ENCODE data around the gene ARHGAP9.
"Not testable (repeated sequence)": the region's sequence is repeated elsewhere in the genome, so short reads cannot be mapped to it uniquely, and the experiment has no call there.

ARHGAP9 gene

DNA sequence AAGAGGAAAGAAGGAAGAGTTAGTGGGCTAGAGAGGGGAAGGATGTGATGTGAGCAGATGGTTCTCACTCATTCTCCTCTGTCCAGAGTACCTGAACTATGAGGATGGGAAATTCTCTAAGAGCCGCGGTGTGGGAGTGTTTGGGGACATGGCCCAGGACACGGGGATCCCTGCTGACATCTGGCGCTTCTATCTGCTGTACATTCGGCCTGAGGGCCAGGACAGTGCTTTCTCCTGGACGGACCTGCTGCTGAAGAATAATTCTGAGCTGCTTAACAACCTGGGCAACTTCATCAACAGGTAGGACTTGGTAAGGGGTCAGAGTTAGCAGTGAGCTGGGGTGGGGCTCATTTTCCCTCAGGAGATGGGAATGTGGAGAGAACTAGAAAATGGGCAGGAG lies 33.0 kb upstream of the ARHGAP9 start:
- Histone ChIP-seq H3K9me3 (ENCODE audit: control insufficient read depth, insufficient read depth, low read length) (no peaks in the 10 kb centered on the region), H3K9ac (ENCODE audit: low read depth, low read length) (no peak overlapping the region), H3K36me3 (ENCODE audit: insufficient read depth, low read length) (peaks cover 66% of the 10 kb centered on the region), H3K4me1 (ENCODE audit: insufficient read depth, low read length) (no peaks in the 10 kb centered on the region)

DNA sequence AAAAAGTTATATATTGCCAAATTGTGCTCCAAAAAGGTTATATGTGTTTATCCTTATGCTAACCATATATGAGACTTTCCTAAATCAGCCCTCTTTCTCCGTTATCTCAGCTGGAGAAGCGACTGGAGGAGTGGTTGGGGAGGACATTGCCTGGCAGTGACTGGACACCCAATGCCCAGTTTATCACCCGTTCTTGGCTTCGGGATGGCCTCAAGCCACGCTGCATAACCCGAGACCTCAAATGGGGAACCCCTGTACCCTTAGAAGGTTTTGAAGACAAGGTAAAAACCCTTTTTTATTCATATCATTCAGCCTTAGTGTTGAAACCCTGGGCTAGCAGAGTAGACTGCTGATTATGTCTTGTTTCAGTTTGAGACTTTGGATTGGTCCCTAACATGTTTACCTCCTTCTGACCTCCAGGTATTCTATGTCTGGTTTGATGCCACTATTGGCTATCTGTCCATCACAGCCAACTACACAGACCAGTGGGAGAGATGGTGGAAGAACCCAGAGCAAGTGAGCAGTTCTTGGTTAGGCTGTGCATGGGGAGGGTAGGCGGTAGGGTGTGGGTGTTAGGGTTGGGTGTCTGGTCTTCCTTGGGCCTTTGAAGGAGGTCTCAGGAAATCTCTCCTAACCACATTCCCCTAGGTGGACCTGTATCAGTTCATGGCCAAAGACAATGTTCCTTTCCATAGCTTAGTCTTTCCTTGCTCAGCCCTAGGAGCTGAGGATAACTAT lies 32.1 kb upstream of the ARHGAP9 start:
- Histone ChIP-seq H3K4me1 (ENCODE audit: insufficient read depth, low read length) (no peaks in the 10 kb centered on the region), H3K36me3 (ENCODE audit: insufficient read depth, low read length) (peaks cover 57% of the 10 kb centered on the region), H3K9me3 (ENCODE audit: control insufficient read depth, insufficient read depth, low read length) (no peaks in the 10 kb centered on the region), H3K9ac (ENCODE audit: low read depth, low read length) (no peak overlapping the region)

GRCh38 chr12:57511161-57511560 lies 31.5 kb upstream of the ARHGAP9 start:
- no peaks in the 10 kb centered on the region for H3K4me1 ChIP-seq (ENCODE audit: insufficient read depth, low read length)
- peaks cover 57% of the 10 kb centered on the region for H3K36me3 ChIP-seq (ENCODE audit: insufficient read depth, low read length)
- H3K9ac ChIP-seq (ENCODE audit: low read depth, low read length) = no peak overlapping the region
- H3K9me3 ChIP-seq (ENCODE audit: control insufficient read depth, insufficient read depth, low read length) = no peaks in the 10 kb centered on the region

GRCh38 chr12:57507796-57508195 lies 28.1 kb upstream of the ARHGAP9 start:
- H3K9ac ChIP-seq (ENCODE audit: low read depth, low read length); H3K4me1 ChIP-seq (ENCODE audit: insufficient read depth, low read length); H3K9me3 ChIP-seq (ENCODE audit: control insufficient read depth, insufficient read depth, low read length): not testable (repeated sequence)
- peaks cover 45% of the 10 kb centered on the region for H3K36me3 ChIP-seq (ENCODE audit: insufficient read depth, low read length)

DNA sequence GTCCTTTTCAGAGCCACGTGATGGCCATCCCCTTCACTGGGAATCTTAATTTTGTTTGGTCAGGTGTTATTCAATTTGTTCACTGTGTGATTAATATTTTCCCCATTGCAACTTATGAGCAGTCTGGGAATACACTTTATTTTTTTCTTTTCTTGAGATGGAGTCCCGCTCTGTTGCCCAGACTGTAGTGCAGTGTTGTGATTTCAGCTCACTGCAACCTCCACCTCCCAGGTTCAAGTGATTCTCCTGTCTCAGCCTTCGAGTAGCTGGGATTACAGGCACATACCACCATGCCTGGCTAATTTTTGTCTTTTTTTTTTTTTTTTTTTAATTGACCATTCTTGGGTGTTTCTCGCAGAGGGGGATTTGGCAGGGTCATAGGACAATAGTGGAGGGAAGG lies 26.9 kb upstream of the ARHGAP9 start:
- H3K36me3 ChIP-seq (ENCODE audit: insufficient read depth, low read length) = peaks cover 39% of the 10 kb centered on the region
- H3K9ac ChIP-seq (ENCODE audit: low read depth, low read length); H3K9me3 ChIP-seq (ENCODE audit: control insufficient read depth, insufficient read depth, low read length): not testable (repeated sequence)

DNA sequence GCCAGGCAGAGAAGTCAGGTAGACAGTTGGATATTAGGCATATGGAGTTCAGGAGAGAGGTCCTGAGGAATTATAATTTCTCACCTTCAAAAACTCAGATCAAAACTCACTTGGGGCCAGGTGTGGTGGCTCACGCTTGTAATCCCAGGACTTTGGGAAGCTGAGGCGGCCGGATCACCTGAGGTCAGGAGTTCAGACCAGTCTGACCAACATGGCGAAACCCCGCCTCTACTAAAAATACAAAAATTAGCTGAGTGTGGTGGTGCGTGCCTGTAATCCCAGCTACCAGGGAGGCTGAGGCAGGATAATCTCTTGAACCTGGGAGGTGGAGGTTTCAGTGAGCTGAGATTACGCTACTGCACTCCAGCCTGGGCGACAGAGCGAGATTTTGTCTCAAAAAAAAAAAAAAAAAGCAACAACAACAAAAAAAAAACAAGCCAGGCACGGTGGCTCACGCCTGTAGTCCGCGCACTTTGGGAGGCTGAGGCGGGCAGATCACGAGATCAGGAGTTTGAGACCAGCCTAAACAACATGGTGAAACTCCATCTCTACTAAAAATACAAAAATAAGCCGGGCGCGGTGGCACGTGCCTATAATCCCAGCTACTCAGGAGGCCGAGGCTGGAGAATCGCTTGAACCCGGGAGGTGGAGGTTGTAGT lies 22.8 kb upstream of the ARHGAP9 start:
- not testable (repeated sequence) for H3K9ac ChIP-seq (ENCODE audit: low read depth, low read length); H3K4me1 ChIP-seq (ENCODE audit: insufficient read depth, low read length); H3K9me3 ChIP-seq (ENCODE audit: control insufficient read depth, insufficient read depth, low read length)
- peaks cover 58% of the 10 kb centered on the region for H3K36me3 ChIP-seq (ENCODE audit: insufficient read depth, low read length)

More for the DNA sequence above, 26.9 kb upstream of the ARHGAP9 start:
- not testable (repeated sequence) for H3K4me1 ChIP-seq (ENCODE audit: insufficient read depth, low read length)

DNA sequence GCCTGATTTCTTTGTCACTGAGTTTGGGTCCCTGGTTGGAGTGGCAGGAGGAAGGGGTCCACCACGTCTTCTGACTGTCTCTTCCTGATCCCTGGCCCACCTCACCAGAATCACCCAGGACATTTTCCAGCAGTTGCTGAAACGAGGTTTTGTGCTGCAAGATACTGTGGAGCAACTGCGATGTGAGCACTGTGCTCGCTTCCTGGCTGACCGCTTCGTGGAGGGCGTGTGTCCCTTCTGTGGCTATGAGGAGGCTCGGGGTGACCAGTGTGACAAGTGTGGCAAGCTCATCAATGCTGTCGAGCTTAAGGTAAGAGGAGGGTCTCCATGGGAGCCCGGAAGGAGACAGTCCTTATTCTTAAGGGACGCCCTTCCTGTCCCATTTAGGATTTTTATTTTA lies 20.5 kb upstream of the ARHGAP9 start:
- Histone ChIP-seq H3K4me1 (ENCODE audit: insufficient read depth, low read length) (no peaks in the 10 kb centered on the region), H3K9ac (ENCODE audit: low read depth, low read length) (no peak overlapping the region), H3K36me3 (ENCODE audit: insufficient read depth, low read length) (peaks cover 56% of the 10 kb centered on the region), H3K9me3 (ENCODE audit: control insufficient read depth, insufficient read depth, low read length) (no peaks in the 10 kb centered on the region)

DNA sequence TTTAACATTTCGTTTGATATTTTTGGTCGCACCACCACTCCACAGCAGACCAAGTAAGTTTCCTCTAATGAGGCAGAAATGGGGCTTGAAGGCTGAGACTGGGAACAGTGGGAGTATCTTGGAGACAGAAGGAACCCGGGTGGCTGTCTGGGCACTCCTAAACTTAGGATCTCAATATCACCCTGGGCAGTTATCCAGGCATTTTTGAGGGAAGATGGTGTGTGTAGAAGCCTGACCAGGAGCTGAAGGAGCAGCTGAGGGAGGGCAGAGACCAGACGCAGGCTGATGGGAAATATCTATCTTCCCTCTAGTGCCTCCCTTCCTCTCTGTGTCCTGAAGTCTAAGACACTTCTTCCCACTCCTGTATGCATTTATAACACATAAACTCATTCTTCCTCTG lies 18.9 kb upstream of the ARHGAP9 start:
- peaks cover 49% of the 10 kb centered on the region for H3K36me3 ChIP-seq (ENCODE audit: insufficient read depth, low read length)
- no peaks in the 10 kb centered on the region for H3K9me3 ChIP-seq (ENCODE audit: control insufficient read depth, insufficient read depth, low read length)
- no peaks in the 10 kb centered on the region for H3K4me1 ChIP-seq (ENCODE audit: insufficient read depth, low read length)
- H3K9ac ChIP-seq (ENCODE audit: low read depth, low read length) = no peak overlapping the region

- H3K9me3 ChIP-seq (ENCODE audit: control insufficient read depth, insufficient read depth, low read length) = no peaks in the 10 kb centered on the region
- H3K9ac ChIP-seq (ENCODE audit: low read depth, low read length) = no peak overlapping the region
- H3K4me1 ChIP-seq (ENCODE audit: insufficient read depth, low read length) = no peaks in the 10 kb centered on the region
- H3K36me3 ChIP-seq (ENCODE audit: insufficient read depth, low read length) = peaks cover 49% of the 10 kb centered on the region
Measured at GRCh38 chr12:57498132-57498502, 18.5 kb upstream of the ARHGAP9 start.

DNA sequence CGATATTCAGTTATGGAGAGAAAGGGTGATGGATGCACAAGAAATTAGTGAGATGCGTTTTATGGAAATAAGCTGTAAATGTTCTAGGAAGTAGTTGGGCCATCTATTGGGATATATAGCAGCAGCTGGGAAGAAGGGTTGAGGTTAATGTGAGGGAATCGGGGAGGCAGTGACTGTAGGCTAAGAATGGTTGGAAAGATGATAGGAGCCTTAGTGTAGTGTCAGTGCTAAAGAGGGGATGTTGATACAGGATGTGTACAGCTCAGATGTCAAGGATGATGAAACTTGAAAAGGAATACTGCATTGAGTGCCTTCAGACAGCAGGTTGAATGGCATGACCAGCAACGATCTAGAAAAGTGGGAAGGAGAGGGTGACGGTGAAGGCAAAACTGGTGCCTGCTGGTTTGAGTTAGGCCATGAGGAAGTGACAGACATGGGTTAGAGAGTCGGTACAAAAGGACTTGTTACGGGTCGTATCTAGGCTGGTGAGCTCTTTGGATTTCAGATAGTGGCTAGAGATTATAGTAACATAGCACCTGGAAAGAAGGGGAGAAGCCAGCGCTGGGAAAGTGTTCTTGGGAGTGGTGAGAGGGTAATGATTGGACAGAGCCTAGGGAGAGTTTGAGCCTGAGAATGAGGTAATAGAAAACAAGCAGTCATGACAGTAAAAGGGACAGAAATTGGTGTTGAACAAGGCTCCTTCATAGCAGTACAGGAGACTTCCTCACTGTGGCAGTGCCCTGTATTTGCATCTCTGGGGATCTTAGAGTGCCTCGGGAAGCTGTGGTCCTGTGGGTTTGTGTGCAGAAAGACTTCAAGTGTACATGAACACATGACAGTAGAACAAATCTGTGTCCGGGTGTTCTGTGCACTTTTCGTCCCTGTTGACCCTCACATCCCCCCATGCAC lies 17.8 kb upstream of the ARHGAP9 start:
- Histone ChIP-seq H3K4me1 (ENCODE audit: insufficient read depth, low read length) (no peaks in the 10 kb centered on the region), H3K36me3 (ENCODE audit: insufficient read depth, low read length) (peaks cover 52% of the 10 kb centered on the region), H3K9ac (ENCODE audit: low read depth, low read length) (no peak overlapping the region), H3K9me3 (ENCODE audit: control insufficient read depth, insufficient read depth, low read length) (peaks cover 2% of the 10 kb centered on the region; the same call in 1 of the 2 replicates)

GRCh38 chr12:57496822-57497221 lies 17.2 kb upstream of the ARHGAP9 start:
- Histone ChIP-seq H3K9me3 (ENCODE audit: control insufficient read depth, insufficient read depth, low read length) (peaks cover 2% of the 10 kb centered on the region; the same call in 1 of the 2 replicates), H3K36me3 (ENCODE audit: insufficient read depth, low read length) (peaks cover 48% of the 10 kb centered on the region), H3K9ac (ENCODE audit: low read depth, low read length) (no peak overlapping the region), H3K4me1 (ENCODE audit: insufficient read depth, low read length) (no peaks in the 10 kb centered on the region)

GRCh38 chr12:57495051-57495701 lies 15.5 kb upstream of the ARHGAP9 start:
- H3K4me1 ChIP-seq (ENCODE audit: insufficient read depth, low read length); H3K9ac ChIP-seq (ENCODE audit: low read depth, low read length); H3K9me3 ChIP-seq (ENCODE audit: control insufficient read depth, insufficient read depth, low read length): not testable (repeated sequence)
- H3K36me3 ChIP-seq (ENCODE audit: insufficient read depth, low read length) = peaks cover 46% of the 10 kb centered on the region

DNA sequence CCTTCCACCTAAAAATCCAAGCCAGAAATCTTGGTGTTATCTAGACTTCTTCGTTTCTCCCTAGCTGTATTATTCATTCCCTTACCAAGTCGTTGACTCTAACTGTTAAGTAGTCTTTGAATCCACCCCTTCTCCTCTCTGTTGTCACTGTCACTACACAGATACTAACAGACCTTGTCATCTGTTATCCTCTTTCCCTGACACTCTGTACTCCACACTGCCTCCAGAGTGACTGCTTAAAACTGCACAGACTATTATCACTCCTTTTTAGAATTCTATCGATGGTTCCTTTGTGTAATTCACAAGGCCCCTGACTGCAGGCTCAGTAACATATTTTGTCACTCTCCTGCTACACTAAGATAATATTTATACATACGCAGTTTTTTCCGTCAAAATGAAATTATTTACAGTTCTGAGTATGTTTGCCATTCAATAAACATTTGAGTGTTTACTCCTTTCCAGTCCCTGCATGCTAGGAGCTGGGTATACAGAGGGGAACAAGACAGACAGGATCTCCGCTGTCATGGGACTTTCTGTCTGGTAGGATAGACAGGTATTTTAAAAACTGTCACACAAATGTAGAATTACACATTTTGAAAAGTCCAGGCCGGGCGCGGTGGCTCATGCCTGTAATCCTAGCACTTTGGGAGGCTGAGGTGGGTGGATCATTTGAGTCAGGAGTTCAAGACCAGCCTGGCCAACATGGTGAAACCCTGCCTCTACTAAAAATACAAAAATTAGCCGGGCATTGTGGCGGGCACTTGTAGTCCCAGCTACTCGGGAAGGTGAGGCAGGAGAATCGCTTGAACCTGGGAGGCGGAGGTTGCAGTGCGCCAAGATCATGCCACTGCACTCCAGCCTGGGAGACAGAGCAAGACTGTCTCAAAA lies 12.0 kb upstream of the ARHGAP9 start:
- no peak overlapping the region for H3K9ac ChIP-seq (ENCODE audit: low read depth, low read length)
- peaks cover 2% of the 10 kb centered on the region; the same call in 1 of the 2 replicates for H3K9me3 ChIP-seq (ENCODE audit: control insufficient read depth, insufficient read depth, low read length)
- H3K4me1 ChIP-seq (ENCODE audit: insufficient read depth, low read length) = no peaks in the 10 kb centered on the region
- H3K36me3 ChIP-seq (ENCODE audit: insufficient read depth, low read length) = peaks cover 31% of the 10 kb centered on the region

All from ES-I3 (cell line).